B cell (primary cell): ENCODE data around the gene VENTX. TPM values are rescaled to one million over a fixed set of nuclear protein-coding genes. Genes with fewer than 3 reads are reported as not detected.
A peak's percentile ranks its signal among the peaks of the same experiment; 100 is the strongest.

Experiments used
- ATAC-seq: fragments of 200-7000 bp; cut with Tn5 transposase; one replicate; pipeline ENCODE4 v1.10.0; 2021; ENCODE audit warnings: low read depth, mild to moderate bottlenecking, moderate number of reproducible peaks, moderate library complexity
- CTCF ChIA-PET: fragments of 350-600 bp; sonication (Branson Sonifier 250); formaldehyde crosslinking; loops from one replicate; lab custom pipeline; 2021; ENCODE audit warnings: antibody characterized with exemption, inconsistent platforms; lab: Charles Lee
- POLR2A ChIA-PET: fragments of 350-600 bp; sonication (Branson Sonifier 250); formaldehyde crosslinking; loops from one replicate; lab custom pipeline; 2021; ENCODE audit warnings: antibody characterized with exemption; lab: Charles Lee
- DNase-seq: peaks from one replicate; pipeline ENCODE4 v3.0.0; 2013
- H2AFZ ChIP-seq: 2 replicates; pipeline ENCODE4 v1.6.1; 2012; ENCODE audit warnings: mild to moderate bottlenecking, low read depth, low read length; ENCODE audit not compliant: insufficient read depth, poor library complexity, severe bottlenecking
- H3K27ac ChIP-seq, 2 donors: 1 replicate in 1 of 2; 2 replicates in 1 of 2; pipeline ENCODE4 v1.5.1; 2012 to 2013; ENCODE audit warnings: low read length in 2 of 2, mild to moderate bottlenecking in 2 of 2, moderate library complexity in 1 of 2
- H3K27me3 ChIP-seq, 4 experiments: fragments of 200-600 bp in 1 of 4; sonication (generic) in 1 of 4; replicated peaks in 1 of 4; 1 replicate in 2 of 4; 2 replicates in 2 of 4; pipeline versions ENCODE4 v1.6.1 to v1.7.0; 2013 to 2016; ENCODE audit warnings: low read length in 3 of 4, mild to moderate bottlenecking in 2 of 4, mixed read lengths in 1 of 4, moderate library complexity in 1 of 4; ENCODE audit not compliant: insufficient read depth in 4 of 4, control insufficient read depth in 3 of 4; ENCODE audit errors: control extremely low read depth in 1 of 4
- H3K36me3 ChIP-seq, 2 experiments: replicated peaks in 1 of 2; 1 replicate in 1 of 2; 2 replicates in 1 of 2; pipeline versions ENCODE4 v1.6.1 to v1.7.1; 2013; ENCODE audit warnings: low read length in 1 of 2; ENCODE audit not compliant: insufficient read depth in 2 of 2, control insufficient read depth in 1 of 2; ENCODE audit errors: control extremely low read depth in 1 of 2, extremely low read depth in 1 of 2
- H3K4me1 ChIP-seq, 2 donors: fragments of 200-600 bp in 1 of 2; sonication (generic) in 1 of 2; 1 replicate in 1 of 2; 2 replicates in 1 of 2; pipeline versions ENCODE4 v1.5.1 to v1.6.1; 2013 to 2017; ENCODE audit warnings: low read length in 2 of 2; ENCODE audit not compliant: control insufficient read depth in 2 of 2, insufficient read depth in 2 of 2
- H3K4me2 ChIP-seq: replicated peaks from 2 replicates; pipeline ENCODE3; 2012; ENCODE audit warnings: mild to moderate bottlenecking, low read depth, low read length; ENCODE audit not compliant: poor library complexity, severe bottlenecking
- H3K4me3 ChIP-seq, 5 experiments: fragments of 200-600 bp in 1 of 5; sonication (generic) in 1 of 5; 1 replicate in 3 of 5; 2 replicates in 2 of 5; pipeline versions ENCODE4 v1.5.1 to v1.7.0; 2011 to 2016; ENCODE audit warnings: low read length in 4 of 5, mild to moderate bottlenecking in 4 of 5, low read depth in 2 of 5, control low read depth in 1 of 5, moderate library complexity in 1 of 5; ENCODE audit not compliant: insufficient read depth in 1 of 5; ENCODE audit errors: control extremely low read depth in 1 of 5, extremely low read depth in 1 of 5
- H3K79me2 ChIP-seq: fragments of 200-600 bp; sonication (generic); one replicate; pipeline ENCODE4 v1.6.0; 2016; ENCODE audit warnings: low read length; ENCODE audit not compliant: control insufficient read depth, insufficient read depth
- H3K9ac ChIP-seq: fragments of 200-600 bp; sonication (generic); 2 replicates; pipeline ENCODE4 v1.6.1; 2017; ENCODE audit warnings: mild to moderate bottlenecking, low read length, moderate library complexity
- H3K9me3 ChIP-seq, 3 donors: one replicate each; pipeline versions ENCODE4 v1.6.1 to v1.7.1; 2013; ENCODE audit warnings: low read length in 2 of 3; ENCODE audit not compliant: control insufficient read depth in 2 of 3, insufficient read depth in 1 of 3; ENCODE audit errors: control extremely low read depth in 1 of 3
- H4K20me1 ChIP-seq: 2 replicates; pipeline ENCODE4 v1.6.0; 2012; ENCODE audit warnings: mild to moderate bottlenecking, low read length; ENCODE audit not compliant: insufficient read depth, control insufficient read depth, poor library complexity, severe bottlenecking
- H3K27ac Mint-ChIP-seq: one replicate; pipeline ENCODE4 v1.8.0; 2021; ENCODE audit warnings: mixed read lengths
- H3K27me3 Mint-ChIP-seq: one replicate; pipeline ENCODE4 v1.8.0; 2021; ENCODE audit warnings: mixed read lengths
- H3K4me1 Mint-ChIP-seq: one replicate; pipeline ENCODE4 v1.8.0; 2021; ENCODE audit warnings: mixed read lengths
- H3K4me3 Mint-ChIP-seq: one replicate; pipeline ENCODE4 v1.8.0; 2021; ENCODE audit warnings: mixed read lengths
- H3K9me3 Mint-ChIP-seq: one replicate; pipeline ENCODE4 v1.8.0; 2022; ENCODE audit warnings: mixed read lengths; ENCODE audit not compliant: insufficient read depth
- EZH2 ChIP-seq: IDR thresholded peaks from 2 replicates; pipeline ENCODE4 v1.6.1; 2012; ENCODE audit warnings: borderline replicate concordance, low read depth, mild to moderate bottlenecking, moderate library complexity, low read length; ENCODE audit not compliant: insufficient read depth, poor library complexity, severe bottlenecking
- WGBS: methylation state at CpG from one replicate; pipeline ENCODE4 v1.1.5; 2013; ENCODE audit warnings: missing lambda C conversion rate; ENCODE audit not compliant: insufficient coverage; 5-methylcytosine and 5-hydroxymethylcytosine counted together
- intact Hi-C: fragments of 100-400 bp; cut with micrococcal nuclease; formaldehyde crosslinking; loops from one replicate; pipeline ENCODE4 v1.10.0; 2022
- polyA plus RNA-seq: library from polyadenylated mRNA; depleted of rRNA; stranded (reverse); fragments of >200 nt; gene quantifications from 2 replicates; pipeline ENCODE4 v1.2.3, GENCODE V29; 2012
- total RNA-seq, 2 donors: library from RNA; stranded (reverse); fragments of 120-200 nt in 1 of 2; gene quantifications; 1 replicate in 1 of 2; 2 replicates in 1 of 2; pipeline versions ENCODE4 v1.2.3 to v1.2.4, GENCODE V29; 2013 to 2022
- TF ChIP-seq, protein P1 (sequence below): fragments of 200-600 bp; IDR thresholded peaks from one replicate; pipeline ENCODE4 v1.8.0; 2022; ENCODE audit warnings: antibody characterized with exemption, mild to moderate bottlenecking

Gene VENTX
- total and polyA plus RNA-seq, 2 donors (not counting 1 experiment from before 2014, with no cell fraction given): 0.82 TPM; not detected in 1

DNA sequence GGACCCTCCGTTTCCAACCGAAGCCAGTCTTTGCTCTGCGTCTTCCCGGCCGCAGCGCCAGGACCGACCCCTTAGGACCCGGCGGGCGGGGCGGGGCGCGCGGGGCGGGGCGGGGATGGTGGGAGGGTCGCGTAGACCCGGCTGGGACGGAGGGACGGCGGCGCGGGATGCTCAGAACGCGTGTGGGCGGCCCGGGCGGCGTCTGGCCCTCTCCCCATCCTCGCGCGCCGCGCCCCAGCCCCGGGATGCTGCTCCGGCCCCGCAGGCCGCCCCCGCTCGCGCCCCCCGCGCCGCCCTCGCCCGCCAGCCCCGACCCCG lies 7.7 kb upstream of the VENTX start, which contains the start of gene UTF1:
Gene UTF1, plus strand, starts transcription at position 174 of the 318 bp plus-strand sequence. Its CDS starts 72 bp downstream, at position 246.
- POLR2A ChIA-PET: no interaction called here
- CTCF ChIA-PET: no interaction called here
- H3K27me3 Mint-ChIP-seq: peaks cover 42% of the 10 kb centered on the region

More for the DNA sequence above, 7.7 kb upstream of the VENTX start, which contains the start of gene UTF1:
- TF ChIP-seq, protein P1, sequence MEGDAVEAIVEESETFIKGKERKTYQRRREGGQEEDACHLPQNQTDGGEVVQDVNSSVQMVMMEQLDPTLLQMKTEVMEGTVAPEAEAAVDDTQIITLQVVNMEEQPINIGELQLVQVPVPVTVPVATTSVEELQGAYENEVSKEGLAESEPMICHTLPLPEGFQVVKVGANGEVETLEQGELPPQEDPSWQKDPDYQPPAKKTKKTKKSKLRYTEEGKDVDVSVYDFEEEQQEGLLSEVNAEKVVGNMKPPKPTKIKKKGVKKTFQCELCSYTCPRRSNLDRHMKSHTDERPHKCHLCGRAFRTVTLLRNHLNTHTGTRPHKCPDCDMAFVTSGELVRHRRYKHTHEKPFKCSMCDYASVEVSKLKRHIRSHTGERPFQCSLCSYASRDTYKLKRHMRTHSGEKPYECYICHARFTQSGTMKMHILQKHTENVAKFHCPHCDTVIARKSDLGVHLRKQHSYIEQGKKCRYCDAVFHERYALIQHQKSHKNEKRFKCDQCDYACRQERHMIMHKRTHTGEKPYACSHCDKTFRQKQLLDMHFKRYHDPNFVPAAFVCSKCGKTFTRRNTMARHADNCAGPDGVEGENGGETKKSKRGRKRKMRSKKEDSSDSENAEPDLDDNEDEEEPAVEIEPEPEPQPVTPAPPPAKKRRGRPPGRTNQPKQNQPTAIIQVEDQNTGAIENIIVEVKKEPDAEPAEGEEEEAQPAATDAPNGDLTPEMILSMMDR: no peak
- no peak for TF ChIP-seq EZH2
- Histone ChIP-seq H3K27ac (no peak within 1 kb of the TSS), H3K27me3 (peaks cover 0 to 56% (median 25%) of the 10 kb centered on the region in 4 experiments), H4K20me1 (no peaks in the 10 kb centered on the region), H2AFZ (peak within 1 kb of the TSS; percentile 70), H3K36me3 (no peaks in the 10 kb centered on the region), H3K4me2 (peak within 1 kb of the TSS; percentile 89), H3K79me2 (no peaks in the 10 kb centered on the region), H3K4me3 (peak within 1 kb of the TSS in 3 of 5 experiments; percentile 2 to 51 (median 29)), H3K4me1 (peaks cover 25 to 26% of the 10 kb centered on the region in 2 donors), H3K9me3 (peaks cover 0 to 19% (median 0%) of the 10 kb centered on the region in 3 donors), H3K9ac (peak within 1 kb of the TSS; percentile 52)
- WGBS: 3% methylated on average over 46 of the region's 49 CpGs
- no peak for DNase-seq
- peak; percentile 18 for ATAC-seq
- H3K4me3 Mint-ChIP-seq: peak within 1 kb of the TSS; percentile 81
- H3K9me3 Mint-ChIP-seq: no peaks in the 10 kb centered on the region
- intact Hi-C loops: no loop called here
- peaks cover 22% of the 10 kb centered on the region for H3K4me1 Mint-ChIP-seq
- no peak within 1 kb of the TSS for H3K27ac Mint-ChIP-seq
